Right lung (tissue), 5 donors: ENCODE results near the gene ILKAP. TPM values are rescaled to one million over a fixed set of nuclear protein-coding genes. Genes with fewer than 3 reads are reported as not detected.
A peak's percentile ranks its signal among the peaks of the same experiment; 100 is the strongest.

ENCODE experiments used
- DNase-seq, 2 donors: peaks; one replicate each; pipeline ENCODE4 v3.0.0-alpha.2; 2013
- polyA plus RNA-seq, 5 donors: library from polyadenylated mRNA; unstranded; fragments of 120-200 nt; gene quantifications; one replicate each; pipeline versions ENCODE4 v1.2.1 to v1.2.3, GENCODE V29; 2013; ENCODE audit warnings: inconsistent platforms in 1 of 5, low replicate concordance in 1 of 5; ENCODE audit not compliant: insufficient read length in 5 of 5, insufficient read depth in 1 of 5

Gene ILKAP
- polyA plus RNA-seq, 5 donors: 42.7 to 52.6 (median 48.6) TPM

- DNase-seq: no peak
Observed at GRCh38 chr2:238139196-238140039, 64.1 kb downstream of the ILKAP start.

GRCh38 chr2:238138331-238139195 lies 64.9 kb downstream of the ILKAP start, which contains the start of gene KLHL30:
TSS of gene KLHL30 (plus strand) at chr2:238138668. CDS start at chr2:238140755, 2,087 bp downstream.
- DNase-seq: no peak

GRCh38 chr2:238137885-238138284 lies 65.6 kb downstream of the ILKAP start:
- no peak for DNase-seq

- DNase-seq: no peak
Observed at GRCh38 chr2:238136820-238137537, 66.5 kb downstream of the ILKAP start.

- DNase-seq: no peak
Observed at GRCh38 chr2:238135601-238136150, 67.8 kb downstream of the ILKAP start.

- no peak for DNase-seq
Observed at GRCh38 chr2:238134393-238134785, 69.1 kb downstream of the ILKAP start.

GRCh38 chr2:238133499-238134392 lies 69.7 kb downstream of the ILKAP start:
- no peak for DNase-seq

- no peak for DNase-seq
Observed at GRCh38 chr2:238132463-238133450, 70.7 kb downstream of the ILKAP start.

GRCh38 chr2:238131761-238132462 lies 71.6 kb downstream of the ILKAP start:
- DNase-seq: no peak

GRCh38 chr2:238130696-238131628 lies 72.5 kb downstream of the ILKAP start:
- no peak for DNase-seq

- no peak for DNase-seq
Observed at GRCh38 chr2:238130111-238130695, 73.3 kb downstream of the ILKAP start.

- DNase-seq: no peak
Observed at GRCh38 chr2:238129166-238130010, 74.1 kb downstream of the ILKAP start.

- DNase-seq: no peak
Observed at GRCh38 chr2:238128534-238129001, 74.9 kb downstream of the ILKAP start.

GRCh38 chr2:238128061-238128440 lies 75.4 kb downstream of the ILKAP start:
- no peak for DNase-seq

- DNase-seq: peak; percentile 46 to 64
Observed at GRCh38 chr2:238127165-238128060, 76.1 kb downstream of the ILKAP start.
